ENCODE results near the gene PLVAP. TPM values are rescaled to one million over a fixed set of nuclear protein-coding genes. Genes with fewer than 3 reads are reported as not detected.

Gene PLVAP
- total and polyA plus RNA-seq, 2 experiments from 2014 or later = not detected

- Histone ChIP-seq H3K9me2 (ENCODE audit: insufficient read depth) (no peaks in the 10 kb centered on the region), H3K4me3 (no peak overlapping the region), H3K36me3 (ENCODE audit: insufficient read depth) (no peaks in the 10 kb centered on the region), H3K27me3 (ENCODE audit: insufficient read depth) (peaks cover 9% of the 10 kb centered on the region; the same call in 1 of the 2 replicates), H3K27ac (ENCODE audit: low read depth) (0 out of 2 replicates have a peak overlapping the region, but pooled peaks have one; percentile 37), H4K20me1 (replicated peaks; ENCODE audit: insufficient read depth) (no peaks in the 10 kb centered on the region; the same call in 1 of the 2 replicates), H3F3A (replicated peaks; ENCODE audit: low read depth) (peaks cover 33% of the 10 kb centered on the region), H2AFZ (no peak overlapping the region), H3K4me2 (no peak overlapping the region), H3K4me1 (ENCODE audit: insufficient read depth) (peaks cover 25% of the 10 kb centered on the region), H3K79me2 (replicated peaks; ENCODE audit: insufficient read depth) (no peaks in the 10 kb centered on the region)
- Mint-ChIP-seq H3K27ac (no peak overlapping the region; the same call in 1 of the 2 replicates), H3K9me3 (no peaks in the 10 kb centered on the region; the same call in 2 of the 3 replicates), H3K4me1 (peaks cover 28% of the 10 kb centered on the region), H3K27me3 (ENCODE audit: insufficient read depth, low read depth, poor library complexity) (peaks cover 13% of the 10 kb centered on the region), H3K36me3 (ENCODE audit: low read depth) (peaks cover 20% of the 10 kb centered on the region), H3K4me3 (peak overlapping the region; percentile 90; the same call in 2 of the 3 replicates)
- ATAC-seq (no peak), DNase-seq (ENCODE audit: low spot score) (no peak)
- TF ChIP-seq NANOG (IDR thresholded peaks at IDR 0.05; ENCODE audit: borderline replicate concordance) = no peak
- TF ChIP-seq ZNF114 (CRISPR knock-in tag; IDR thresholded peaks at IDR 0.05) = no peak
- TF ChIP-seq CREB1 (CRISPR knock-in tag; IDR thresholded peaks at IDR 0.05; ENCODE audit: low read depth) = no peak
- TF ChIP-seq ETS1 (IDR thresholded peaks at IDR 0.05) = no peak
- no peak for TF ChIP-seq ZNF462 (CRISPR knock-in tag; IDR thresholded peaks at IDR 0.05)
- TF ChIP-seq JUNB (IDR thresholded peaks at IDR 0.05; ENCODE audit: unreplicated experiment) = no peak
- no peak for TF ChIP-seq CTCF (conservative IDR thresholded peaks at IDR 0.05; ENCODE audit: low read depth in 2 of 2)
- no peak for TF ChIP-seq REST (IDR thresholded peaks at IDR 0.05; ENCODE audit: unreplicated experiment)
- TF ChIP-seq EZH2 (IDR thresholded peaks at IDR 0.05; ENCODE audit: low read depth, unreplicated experiment) = no peak
- no peak for TF ChIP-seq STAT1 (IDR thresholded peaks at IDR 0.05; ENCODE audit: unreplicated experiment)
- TF ChIP-seq POLR2AphosphoS5 (IDR thresholded peaks at IDR 0.05; ENCODE audit: low read depth) = no peak
- TF ChIP-seq ZNF331 (CRISPR knock-in tag; IDR thresholded peaks at IDR 0.05; ENCODE audit: low read depth) = no peak
- TF ChIP-seq EZH2phosphoT487 (IDR thresholded peaks at IDR 0.05; ENCODE audit: unreplicated experiment) = no peak
These were observed 51.1 kb downstream of the PLVAP start for GRCh38 chr19:17325881-17326594.
